Bronchial epithelial cell (primary cell): ENCODE measurements around the gene TMEM178B. TPM values are rescaled to one million over a fixed set of nuclear protein-coding genes. Genes with fewer than 3 reads are reported as not detected.
"Not testable (repeated sequence)": the region's sequence is repeated elsewhere in the genome, so short reads cannot be mapped to it uniquely, and the experiment has no call there.

Source experiments
- DNase-seq: peaks from one replicate; pipeline ENCODE4 v3.0.0-alpha.2; 2010; ENCODE audit warnings: low read depth
- FAIRE-seq: peaks from 2 replicates; lab custom pipeline; 2011; peaks lifted over from hg19 to GRCh38; lab: Jason Lieb, UNC
- H3K27me3 ChIP-seq: 2 replicates; pipeline ENCODE4 v1.5.1; 2011; ENCODE audit warnings: low read length; ENCODE audit not compliant: control insufficient read depth, insufficient read depth
- H3K36me3 ChIP-seq: 2 replicates; pipeline ENCODE4 v1.5.1; 2011; ENCODE audit warnings: low read length; ENCODE audit not compliant: control insufficient read depth, insufficient read depth
- H3K4me3 ChIP-seq: 2 replicates; pipeline ENCODE4 v1.5.1; 2011; ENCODE audit warnings: mild to moderate bottlenecking, low read depth, low read length, control low read depth
- CTCF ChIP-seq: IDR thresholded peaks from 2 replicates; pipeline ENCODE4 v1.5.1; 2011; ENCODE audit warnings: mild to moderate bottlenecking, moderate library complexity, low read length, control low read depth, inconsistent platforms; ENCODE audit not compliant: insufficient read depth, severe bottlenecking
- total RNA-seq: library from RNA; depleted of rRNA; stranded (reverse); fragments of >200 nt; gene quantifications from 2 replicates; pipeline ENCODE4 v1.2.1, GENCODE V29; 2014

TMEM178B gene
- total RNA-seq, 1 donor from 2014 or later = under 0.01 TPM

GRCh38 chr7:141113131-141113530, 39.3 kb downstream of the TMEM178B start:
- Histone ChIP-seq H3K4me3 (no peak overlapping the region), H3K27me3 (no peaks in the 10 kb centered on the region), H3K36me3 (no peaks in the 10 kb centered on the region)
- TF ChIP-seq CTCF = no peak
- no peak for DNase-seq
- FAIRE-seq = no peak

- TF ChIP-seq CTCF = no peak
- H3K27me3 ChIP-seq = no peaks in the 10 kb centered on the region
- H3K36me3 ChIP-seq = no peaks in the 10 kb centered on the region
- FAIRE-seq = no peak
- DNase-seq = no peak
- H3K4me3 ChIP-seq = no peak overlapping the region
These were observed 40.3 kb downstream of the TMEM178B start for GRCh38 chr7:141114029-141114664.

- no peak for TF ChIP-seq CTCF
- no peak for FAIRE-seq
- no peaks in the 10 kb centered on the region for H3K27me3 ChIP-seq
- H3K4me3 ChIP-seq = no peak overlapping the region
- DNase-seq = no peak
- no peaks in the 10 kb centered on the region for H3K36me3 ChIP-seq
These were observed 42.1 kb downstream of the TMEM178B start for GRCh38 chr7:141115965-141116364.

- not testable (repeated sequence) for H3K27me3 ChIP-seq, H3K4me3 ChIP-seq, DNase-seq, FAIRE-seq, H3K36me3 ChIP-seq
These were observed 42.8 kb downstream of the TMEM178B start for GRCh38 chr7:141116661-141117060.

- FAIRE-seq = no peak
These were observed 44.9 kb downstream of the TMEM178B start for GRCh38 chr7:141118767-141119166.

GRCh38 chr7:141119187-141119586, 45.3 kb downstream of the TMEM178B start:
- Histone ChIP-seq H3K27me3 (no peaks in the 10 kb centered on the region), H3K36me3 (no peaks in the 10 kb centered on the region), H3K4me3 (no peak overlapping the region)
- DNase-seq (no peak), FAIRE-seq (no peak)
- no peak for TF ChIP-seq CTCF

More at GRCh38 chr7:141118767-141119166, 44.9 kb downstream of the TMEM178B start:
- TF ChIP-seq CTCF = no peak
- no peaks in the 10 kb centered on the region for H3K27me3 ChIP-seq
- DNase-seq = no peak
- no peak overlapping the region for H3K4me3 ChIP-seq
- H3K36me3 ChIP-seq = no peaks in the 10 kb centered on the region
